Measurements from ENCODE around the gene CYFIP2.

The CYFIP2 gene

DNA sequence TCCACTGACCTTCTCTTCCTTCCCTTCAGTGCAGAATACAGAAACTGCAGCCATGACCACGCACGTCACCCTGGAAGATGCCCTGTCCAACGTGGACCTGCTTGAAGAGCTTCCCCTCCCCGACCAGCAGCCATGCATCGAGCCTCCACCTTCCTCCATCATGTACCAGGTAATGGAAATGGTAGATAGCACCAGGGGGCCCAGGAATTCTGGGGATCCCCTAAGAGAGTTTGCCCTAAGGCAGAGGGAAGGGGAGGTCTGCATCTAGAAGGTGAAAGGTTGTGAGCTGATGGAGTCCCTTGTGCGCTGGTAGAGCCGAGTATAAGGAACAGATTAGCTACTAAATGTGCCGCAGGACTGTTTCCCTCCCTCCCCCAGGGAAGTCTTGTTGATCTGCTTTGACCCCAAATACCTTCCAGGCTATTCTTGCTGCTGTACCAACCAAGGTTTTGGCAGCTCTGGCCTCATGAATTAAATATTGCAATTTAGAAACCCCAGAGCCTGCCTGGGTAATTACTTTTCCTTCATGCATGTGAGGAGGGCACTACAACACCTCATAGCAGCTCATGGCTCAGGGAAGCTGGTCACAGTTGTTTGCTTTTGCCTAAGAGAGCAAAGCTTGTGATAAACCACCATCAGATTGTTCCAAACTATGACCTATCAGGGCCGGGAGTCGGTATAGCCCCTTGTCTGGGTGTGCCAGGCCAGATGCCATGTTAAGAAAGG lies 19.6 kb downstream of the CYFIP2 start:
- no peak overlapping the region for H3K4me3 ChIP-seq (ENCODE audit: low read depth, low read length)

DNA sequence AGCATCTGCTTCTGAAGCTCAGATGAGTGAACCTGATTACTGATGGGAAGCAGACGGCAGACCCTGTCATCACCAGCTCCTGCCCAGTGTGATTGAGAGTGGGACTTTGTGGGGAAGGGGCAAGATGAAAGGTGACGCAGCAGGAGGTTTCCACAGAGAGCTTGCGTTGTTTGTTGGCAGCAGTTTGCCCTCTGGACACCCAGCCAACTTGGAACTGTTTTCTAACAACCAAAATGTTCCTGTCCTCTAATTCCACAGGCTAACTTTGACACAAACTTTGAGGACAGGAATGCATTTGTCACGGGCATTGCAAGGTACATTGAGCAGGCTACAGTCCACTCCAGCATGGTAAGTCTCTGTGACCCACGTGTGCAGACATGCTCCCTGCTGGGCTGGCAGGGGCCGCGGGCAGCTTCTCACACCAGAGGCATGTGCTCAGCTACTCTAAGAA lies 20.9 kb downstream of the CYFIP2 start:
- H3K4me3 ChIP-seq (ENCODE audit: low read depth, low read length): no peak overlapping the region

DNA sequence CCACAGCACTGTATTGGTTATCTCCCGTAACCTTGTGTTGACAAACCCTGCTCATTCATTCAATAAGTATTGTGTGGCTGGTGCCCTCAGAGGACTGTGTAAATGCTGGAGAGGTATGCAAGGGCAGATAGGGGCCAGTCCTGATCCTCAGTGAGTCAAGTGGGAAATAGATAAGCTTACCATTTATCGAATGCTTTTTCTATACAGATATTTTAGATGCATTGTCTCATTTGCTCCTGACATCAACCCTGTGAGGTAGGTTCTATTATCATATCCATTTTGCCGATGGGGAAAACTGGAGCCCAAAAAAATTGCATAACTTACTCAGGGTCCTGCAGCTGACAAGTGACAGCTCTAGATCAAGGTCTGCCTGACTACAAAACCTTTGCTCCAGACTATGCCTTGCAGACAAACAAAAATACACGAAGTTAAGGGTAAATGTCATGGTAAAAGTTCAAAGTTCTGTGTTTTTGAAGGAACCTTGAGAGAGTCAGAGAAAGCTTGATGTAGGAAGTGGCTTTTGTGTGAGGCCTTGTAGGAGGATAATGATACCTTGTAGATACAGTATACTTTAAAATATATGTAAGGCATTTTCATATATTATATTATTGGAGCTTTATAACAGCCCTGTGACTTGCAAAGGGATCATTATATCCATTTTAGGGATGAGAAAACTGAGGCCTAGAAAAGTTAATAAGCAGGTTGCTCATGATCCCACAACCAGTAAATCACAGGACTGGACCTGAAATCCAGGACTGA lies 22.7 kb downstream of the CYFIP2 start:
- no peak overlapping the region for H3K4me3 ChIP-seq (ENCODE audit: low read depth, low read length)

DNA sequence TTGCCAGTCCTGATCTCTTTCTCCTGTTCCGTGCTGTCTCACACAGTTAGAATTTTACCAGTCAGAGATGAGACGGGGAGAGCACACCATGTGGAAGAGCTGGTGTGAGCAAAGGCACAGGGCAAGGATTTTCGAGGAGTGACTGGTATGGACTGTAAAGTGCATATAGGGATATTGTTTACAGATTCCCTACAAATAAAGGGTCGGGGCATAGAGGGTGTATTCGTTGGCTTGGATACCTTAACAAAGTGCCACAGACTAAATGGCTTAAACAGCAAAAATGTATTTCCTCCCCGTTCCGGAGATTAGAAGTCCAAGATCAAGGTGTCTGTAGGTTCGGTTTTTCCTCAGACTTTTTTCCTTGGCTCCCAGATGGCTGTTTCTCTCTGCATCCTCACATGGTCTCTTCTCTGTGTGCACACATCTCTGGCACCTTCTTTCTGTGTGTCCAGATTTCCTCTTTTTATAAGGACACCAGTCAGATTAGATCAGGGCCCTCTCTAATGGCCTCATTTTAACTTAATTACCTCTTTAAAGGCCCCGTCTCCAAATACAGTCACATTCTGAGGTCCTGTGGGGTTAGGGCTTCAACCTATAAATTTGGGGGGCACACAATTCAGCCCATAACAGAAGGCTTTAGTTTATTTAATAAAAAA lies 23.4 kb downstream of the CYFIP2 start:
- no peak overlapping the region for H3K4me3 ChIP-seq (ENCODE audit: low read depth, low read length)

DNA sequence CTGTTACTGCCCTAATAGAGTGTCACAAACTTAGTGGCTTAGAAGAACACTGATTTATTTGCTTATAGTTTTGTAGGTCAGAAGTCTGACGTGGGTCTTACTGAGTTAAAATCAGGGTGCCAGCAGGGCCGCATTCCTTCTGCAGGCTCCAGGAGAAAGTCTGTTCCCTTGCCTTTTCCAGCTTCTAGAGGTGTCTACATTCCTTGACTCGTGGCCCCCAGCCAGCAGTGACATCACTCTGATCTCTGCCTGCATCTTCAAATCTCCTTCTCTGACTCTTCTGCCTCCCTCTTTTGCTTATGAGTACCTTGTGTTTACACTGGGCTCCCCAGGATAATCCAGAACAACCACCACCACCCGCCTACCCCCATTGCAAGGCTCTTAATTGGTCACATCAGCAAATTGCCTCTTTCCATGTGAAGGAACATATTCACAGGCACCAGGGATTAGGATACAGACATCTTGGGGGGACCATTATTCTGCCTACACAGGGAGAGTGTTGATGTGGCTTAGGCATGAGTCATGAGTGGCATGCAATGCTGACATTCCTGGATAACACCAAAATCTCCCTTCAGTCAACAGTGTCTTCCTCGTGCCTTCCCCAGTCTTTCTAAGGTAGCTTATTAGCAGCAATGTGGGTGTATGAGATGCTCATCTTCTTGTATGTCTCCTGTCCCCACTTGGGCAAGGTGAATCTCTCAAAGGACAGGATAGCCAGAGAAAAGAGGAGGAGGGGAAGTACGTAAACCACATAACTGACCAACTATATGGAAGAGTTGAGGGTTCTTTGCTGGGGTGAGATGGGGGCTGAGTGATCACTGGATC lies 24.4 kb downstream of the CYFIP2 start:
- H3K4me3 ChIP-seq (ENCODE audit: low read depth, low read length): no peak overlapping the region

DNA sequence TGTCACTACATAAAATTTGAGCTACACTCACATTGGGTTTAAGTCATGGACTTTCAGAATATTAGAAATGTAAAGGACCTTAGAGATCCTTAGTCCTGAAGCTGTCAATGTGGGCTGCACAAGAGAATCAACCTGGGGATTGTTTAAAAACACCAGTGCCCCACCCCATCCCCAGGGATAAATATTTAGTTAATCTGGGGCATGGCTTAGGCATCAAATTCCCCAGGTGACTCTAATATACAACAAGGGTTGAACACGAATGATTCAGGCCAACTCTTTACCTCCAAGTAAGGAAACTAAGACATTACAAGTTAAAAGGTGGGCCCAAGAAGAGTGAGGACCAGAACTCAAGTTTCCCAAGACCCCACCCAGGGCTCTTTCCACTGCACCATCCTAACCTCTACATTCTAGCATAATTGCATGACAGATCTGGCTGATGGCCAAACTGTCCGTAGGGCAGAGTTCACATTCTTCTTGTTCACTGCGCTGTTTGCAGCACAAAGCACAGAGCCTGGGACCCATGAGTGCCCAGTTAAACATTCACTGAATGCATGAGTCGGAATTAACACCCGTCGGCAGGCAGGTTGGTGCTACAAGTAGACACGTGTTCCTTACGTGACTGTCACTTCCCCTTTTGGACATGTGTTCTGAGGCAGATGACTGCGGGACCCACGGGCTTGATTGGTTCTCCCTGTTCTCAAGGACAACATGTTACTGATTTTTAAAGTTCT lies 25.2 kb downstream of the CYFIP2 start:
- H3K4me3 ChIP-seq (ENCODE audit: low read depth, low read length): no peak overlapping the region

DNA sequence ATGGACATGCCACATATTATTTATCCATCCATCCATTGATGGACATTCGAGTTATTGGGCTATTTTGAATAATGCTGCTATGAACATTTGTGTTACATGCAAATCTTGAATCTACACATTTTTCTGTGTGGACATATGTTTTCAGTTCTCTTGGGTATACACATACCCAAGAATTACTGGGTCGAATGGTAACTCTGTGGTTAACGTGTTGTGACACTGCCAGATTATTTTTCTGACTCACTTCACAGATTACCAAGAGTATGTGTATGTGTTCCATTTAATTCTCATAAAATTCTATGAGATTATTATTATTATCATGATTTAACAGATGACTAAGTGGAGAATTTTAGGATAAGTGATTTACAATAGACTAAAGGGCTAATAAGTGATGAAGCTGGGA lies 26.7 kb downstream of the CYFIP2 start:
- H3K4me3 ChIP-seq (ENCODE audit: low read depth, low read length): no peak overlapping the region

DNA sequence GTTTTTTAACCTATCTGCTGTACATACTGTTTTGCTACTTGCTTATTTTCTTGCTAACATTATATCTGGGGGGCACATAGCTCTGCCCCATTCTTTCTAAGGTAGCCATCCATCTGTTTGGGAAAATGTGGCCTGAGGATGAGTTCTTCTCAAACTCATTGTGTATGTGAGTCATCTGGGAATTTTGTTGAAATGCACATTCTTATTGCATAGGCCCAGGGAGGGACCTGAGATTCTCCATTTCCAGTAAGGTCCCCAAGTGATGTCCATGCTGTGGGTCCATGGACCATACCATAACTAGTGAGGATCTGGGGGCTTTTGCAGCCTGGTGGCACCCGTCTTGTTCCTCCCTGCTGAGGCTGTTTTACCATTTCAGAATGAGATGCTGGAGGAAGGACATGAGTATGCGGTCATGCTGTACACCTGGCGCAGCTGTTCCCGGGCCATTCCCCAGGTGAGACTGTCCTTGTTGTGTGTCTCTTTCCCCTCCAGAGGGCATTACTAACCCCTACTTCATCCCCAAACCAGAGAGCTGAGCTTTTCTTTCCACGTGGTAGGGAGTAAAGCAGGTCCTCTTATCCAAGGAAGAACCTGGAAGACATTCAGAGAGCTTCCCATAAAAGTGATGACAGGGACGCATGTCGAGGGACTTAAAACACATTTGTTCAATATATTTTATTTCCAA lies 28.6 kb downstream of the CYFIP2 start:
- no peak overlapping the region for H3K4me3 ChIP-seq (ENCODE audit: low read depth, low read length)

DNA sequence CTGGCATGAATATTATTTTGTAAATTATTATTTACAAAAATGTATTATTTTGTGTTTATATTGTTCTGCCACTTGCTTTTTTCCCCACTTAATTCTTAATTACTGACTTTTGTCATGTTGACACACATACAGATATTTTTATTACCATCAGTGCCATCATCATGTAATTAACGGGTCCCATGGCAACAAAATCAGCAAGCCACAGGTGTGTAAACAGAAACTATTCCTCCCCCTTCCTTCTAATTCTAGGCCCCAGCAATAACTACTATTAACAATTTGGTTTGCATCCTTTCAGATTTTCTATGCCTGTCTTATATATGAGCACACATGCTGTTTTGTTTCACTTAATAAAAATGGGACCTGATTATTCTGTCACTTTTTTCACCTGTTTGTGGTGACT lies 29.3 kb downstream of the CYFIP2 start:
- no peak overlapping the region for H3K4me3 ChIP-seq (ENCODE audit: low read depth, low read length)

DNA sequence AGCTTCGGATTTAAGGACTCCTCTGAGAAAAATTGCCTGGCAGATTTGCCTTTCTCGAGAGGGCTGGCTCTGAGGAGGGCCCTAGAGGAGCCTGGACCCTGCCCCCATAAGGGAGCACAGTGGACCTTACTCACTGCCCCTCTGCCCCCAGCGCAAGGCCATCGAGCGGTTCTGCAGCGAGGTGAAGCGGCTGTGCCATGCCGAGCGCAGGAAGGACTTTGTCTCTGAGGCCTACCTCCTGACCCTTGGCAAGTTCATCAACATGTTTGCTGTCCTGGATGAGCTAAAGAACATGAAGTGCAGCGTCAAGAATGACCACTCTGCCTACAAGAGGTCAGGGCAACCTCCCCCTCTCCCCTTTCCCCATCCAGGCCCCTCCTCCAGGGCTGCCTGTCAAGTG lies 34.6 kb downstream of the CYFIP2 start:
- no peak overlapping the region for H3K4me3 ChIP-seq (ENCODE audit: low read depth, low read length)

DNA sequence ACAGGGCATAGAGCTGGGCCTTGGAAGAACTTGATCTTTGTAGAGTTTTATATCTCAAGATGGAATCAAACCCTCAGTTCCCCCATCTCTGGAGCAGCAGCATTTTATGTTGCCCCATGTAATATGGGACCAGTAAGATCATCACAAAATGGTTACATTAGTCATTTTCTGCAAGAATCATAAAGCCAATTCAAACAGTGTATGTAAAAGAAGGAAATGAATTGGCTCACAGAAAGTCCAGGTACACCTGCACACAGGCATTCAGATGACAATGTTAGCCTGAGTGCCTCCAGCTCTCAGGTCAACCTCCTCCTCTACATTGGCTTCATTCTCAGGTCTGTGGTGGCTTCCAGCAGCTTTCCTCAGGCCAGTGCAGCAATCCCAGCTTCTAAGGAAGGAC lies 35.1 kb downstream of the CYFIP2 start:
- no peak overlapping the region for H3K4me3 ChIP-seq (ENCODE audit: low read depth, low read length)

DNA sequence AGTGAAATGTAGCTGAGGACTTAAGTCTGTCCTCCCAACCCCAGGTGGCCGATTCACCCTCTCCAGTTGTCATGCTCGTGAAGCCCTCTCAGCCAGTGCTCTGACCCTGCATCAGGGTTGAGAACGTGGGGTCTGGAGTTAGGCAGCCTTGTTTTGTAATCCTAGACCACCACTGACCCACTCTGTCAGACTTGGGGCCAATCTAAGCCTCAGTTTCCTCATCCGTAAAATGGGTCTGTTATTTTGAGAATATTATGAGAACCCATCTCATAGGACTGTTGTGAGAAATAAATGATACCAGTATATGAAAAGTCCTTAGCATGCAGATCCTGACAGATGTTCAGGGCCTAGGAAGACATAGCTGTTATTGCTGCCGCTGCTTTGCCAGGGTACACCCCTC lies 37.1 kb downstream of the CYFIP2 start:
- no peak overlapping the region for H3K4me3 ChIP-seq (ENCODE audit: low read depth, low read length)

DNA sequence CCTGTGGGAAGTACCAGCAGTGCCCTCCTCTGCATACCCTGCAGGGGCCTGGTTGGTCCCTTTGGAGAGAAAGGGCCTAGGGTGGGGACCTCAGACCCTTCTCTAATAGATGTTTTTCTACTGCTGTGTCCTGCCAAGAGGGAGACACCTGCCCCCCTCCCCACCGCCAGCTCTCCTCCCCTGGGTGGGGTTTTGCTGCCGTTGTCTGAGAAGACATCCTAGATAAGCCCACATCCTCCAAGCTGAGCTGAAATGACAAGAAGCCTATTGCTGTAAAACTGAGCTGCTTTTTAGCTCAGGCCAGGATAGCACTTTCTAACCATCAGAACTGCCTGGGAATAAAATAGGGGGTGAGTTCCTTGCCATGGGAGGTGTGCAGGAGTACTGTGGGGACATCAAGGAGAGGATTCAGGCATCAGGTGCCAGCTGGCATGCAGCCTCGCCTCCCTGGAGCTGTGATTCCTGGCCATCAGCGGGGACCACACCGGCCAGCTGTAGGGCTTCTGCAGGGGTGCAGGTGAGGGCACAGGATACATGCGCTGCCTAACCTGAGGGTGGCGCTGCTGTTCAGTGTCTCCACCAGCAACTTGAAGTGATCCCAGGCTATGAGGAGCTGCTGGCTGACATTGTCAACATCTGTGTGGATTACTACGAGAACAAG lies 37.9 kb downstream of the CYFIP2 start:
- H3K4me3 ChIP-seq (ENCODE audit: low read depth, low read length): no peak overlapping the region

DNA sequence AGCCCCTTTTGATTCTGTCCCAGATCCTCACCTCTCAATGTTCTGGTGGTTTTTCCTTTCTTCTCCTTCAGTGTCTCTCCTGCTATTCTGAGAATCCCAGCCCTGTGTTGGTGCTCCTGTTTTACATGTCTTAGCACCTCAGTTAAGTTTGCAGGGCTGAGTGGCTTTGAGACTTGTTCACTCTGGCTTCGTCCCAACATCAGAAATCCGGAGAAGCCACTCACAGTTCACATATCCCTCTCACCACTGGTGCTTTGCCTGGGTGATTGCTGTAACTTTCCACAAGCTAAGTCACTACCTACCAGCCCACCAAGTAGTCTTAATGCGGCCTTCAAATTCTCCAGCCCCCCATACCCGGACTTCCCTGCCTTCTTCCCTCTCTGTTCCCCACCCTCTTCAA lies 40.2 kb downstream of the CYFIP2 start:
- no peak overlapping the region for H3K4me3 ChIP-seq (ENCODE audit: low read depth, low read length)

DNA sequence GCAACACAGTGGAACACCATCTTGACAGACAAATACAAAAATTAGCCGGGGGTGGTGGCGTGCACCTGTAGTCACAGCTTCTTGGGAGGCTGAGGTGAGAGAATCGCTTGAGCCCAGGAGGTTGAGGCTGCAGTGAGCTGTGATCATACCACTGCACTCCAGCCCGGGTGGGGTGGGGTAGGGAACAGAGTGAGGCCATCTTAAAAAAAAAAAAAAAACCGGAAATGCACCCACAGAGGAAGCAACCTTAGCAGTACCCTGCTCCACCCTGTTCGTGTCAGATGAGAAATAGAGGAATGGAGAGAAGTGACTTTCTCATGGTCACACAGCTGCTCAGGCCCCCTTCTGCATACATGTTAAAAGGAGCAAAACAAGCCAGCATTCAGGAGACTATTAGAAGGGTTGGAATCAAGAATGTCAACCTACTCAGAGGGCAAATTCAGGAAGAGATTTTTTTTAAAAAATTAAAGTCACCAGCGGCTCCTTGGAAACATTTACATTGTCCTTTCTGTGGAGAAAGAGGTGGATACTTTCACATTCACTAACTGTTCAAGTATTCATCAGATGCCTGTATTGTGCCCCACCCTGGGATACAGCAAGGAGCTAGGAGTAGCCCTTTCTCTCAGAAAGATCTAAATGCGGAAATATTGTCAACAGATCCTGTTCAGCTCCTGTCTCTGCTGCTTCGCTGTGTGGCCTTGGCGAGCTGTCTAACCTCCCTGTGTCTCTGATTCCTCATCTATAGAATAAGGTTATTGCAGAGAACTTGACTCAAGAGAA lies 41.0 kb downstream of the CYFIP2 start:
- no peak overlapping the region for H3K4me3 ChIP-seq (ENCODE audit: low read depth, low read length)

DNA sequence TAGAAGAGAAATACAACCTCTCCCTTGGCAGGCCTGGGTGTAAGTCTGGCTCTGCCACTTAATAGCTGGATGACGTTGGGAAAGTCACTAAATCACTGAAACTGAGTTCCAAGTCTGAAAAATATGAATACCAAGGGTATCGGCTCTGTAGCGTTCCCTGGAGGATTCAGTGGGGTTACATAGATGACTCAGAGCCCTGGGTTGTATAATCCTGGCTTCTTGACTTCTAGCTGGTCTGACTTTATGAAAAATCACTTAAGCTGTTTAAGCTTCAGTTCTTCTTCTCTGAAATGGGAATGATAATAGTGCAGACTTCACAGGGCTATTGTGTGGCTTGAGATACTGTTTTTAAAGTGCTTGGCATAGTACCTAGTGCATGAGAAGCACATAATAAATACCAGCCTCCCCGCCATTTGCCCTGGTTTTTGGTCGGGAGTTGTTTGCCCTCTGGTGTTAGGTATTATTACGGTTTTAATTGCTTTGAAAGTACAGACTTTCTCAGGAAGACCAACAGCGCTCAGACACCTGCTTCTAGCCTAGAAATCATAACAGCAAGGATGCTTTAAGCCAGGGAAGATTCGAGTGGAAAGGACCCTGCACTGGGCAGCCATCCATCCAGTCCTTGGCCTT lies 43.0 kb downstream of the CYFIP2 start:
- no peak overlapping the region for H3K4me3 ChIP-seq (ENCODE audit: low read depth, low read length)

DNA sequence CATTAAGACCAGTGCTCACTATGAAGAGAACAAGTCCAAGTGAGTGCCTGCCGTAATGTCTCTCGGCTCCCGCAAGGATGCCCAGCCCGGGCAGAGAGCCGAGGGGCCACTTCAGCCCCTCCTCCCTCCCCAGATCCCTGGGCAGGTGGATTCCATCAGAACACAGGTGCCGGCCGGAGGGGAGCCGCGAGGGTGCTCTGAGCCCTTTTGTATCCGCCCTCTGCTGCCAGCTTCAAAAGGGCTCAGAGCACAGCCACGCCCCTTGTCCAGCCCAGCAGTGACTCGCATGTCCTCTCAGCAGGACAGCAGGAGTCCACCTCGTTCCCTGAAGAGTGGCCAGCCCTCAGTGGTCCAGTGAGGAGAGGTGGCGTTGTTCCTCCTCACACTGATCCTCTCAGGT lies 43.9 kb downstream of the CYFIP2 start:
- no peak overlapping the region for H3K4me3 ChIP-seq (ENCODE audit: low read depth, low read length)

DNA sequence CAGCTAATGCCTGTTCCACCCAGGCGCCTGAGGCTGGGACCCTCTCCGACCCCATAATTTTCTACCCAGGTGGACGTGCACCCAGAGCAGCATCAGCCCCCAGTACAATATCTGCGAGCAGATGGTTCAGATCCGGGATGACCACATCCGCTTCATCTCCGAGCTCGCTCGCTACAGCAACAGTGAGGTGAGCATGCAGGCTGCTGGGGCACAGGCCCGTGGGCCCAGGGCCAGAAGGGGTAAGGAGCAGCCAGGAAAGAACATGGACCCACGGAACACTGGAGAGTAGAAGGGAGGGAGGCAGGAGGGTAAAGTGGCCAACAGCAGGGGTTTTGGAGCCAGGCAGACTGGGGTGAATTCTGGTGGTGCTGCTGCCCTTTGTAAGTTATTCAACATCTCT lies 45.7 kb downstream of the CYFIP2 start:
- no peak overlapping the region for H3K4me3 ChIP-seq (ENCODE audit: low read depth, low read length)

Data from iPS-11a (cell line).